ENCODE results near the gene ACP2. TPM values are rescaled to one million over a fixed set of nuclear protein-coding genes. Genes with fewer than 3 reads are reported as not detected.

The ACP2 gene
- total RNA-seq, 2 experiments from 2014 or later, result 16.8 to 17.2 TPM

- H3K27me3 ChIP-seq (ENCODE audit: control insufficient read depth in 1 of 2, insufficient read depth in 2 of 2, low read length in 2 of 2), result no peaks in the 10 kb centered on the region
- H3K4me3 ChIP-seq (ENCODE audit: low read length), result no peak within 1 kb of the TSS
- Mint-ChIP-seq H3K4me3 (no peak within 1 kb of the TSS), H3K27me3 (no peaks in the 10 kb centered on the region), H3K27ac (no peak within 1 kb of the TSS), H3K9me3 (no peaks in the 10 kb centered on the region), H3K4me1 (ENCODE audit: low read depth) (peaks cover 12% of the 10 kb centered on the region), H3K36me3 (ENCODE audit: low read depth) (no peaks in the 10 kb centered on the region)
- no peak within 1 kb of the TSS for H3K27ac ChIP-seq (ENCODE audit: low read depth in 1 of 2, low read length in 2 of 2)
- DNase-seq (peak in 2 of 14 experiments; percentile 29 to 33), ATAC-seq (ENCODE audit: poor library complexity) (no peak)
- ChIA-PET POLR2A (interaction anchor here (0.7 to 2.7 kb wide), 4 partner anchors 9 to 80 kb away, joined by 4 to 19 read pairs (median 10); partner anchors contain the start of genes ACP2, ARFGAP2 and DDB2), CTCF (interaction anchor here (2.0 kb wide), 1 partner anchor 23 kb away, joined by 8 read pairs; no protein-coding TSS in a partner anchor)
- no peaks in the 10 kb centered on the region for H3K9me3 ChIP-seq (ENCODE audit: control insufficient read depth in 1 of 2, insufficient read depth in 1 of 2, low read length in 2 of 2)
- TF ChIP-seq CTCF (IDR thresholded peaks at IDR 0.05), result no peak
- no peaks in the 10 kb centered on the region for H3K36me3 ChIP-seq (ENCODE audit: insufficient read depth, low read length)
- intact Hi-C loops (cut with DNase I, micrococcal nuclease), result no loop called here
- H3K4me1 ChIP-seq (ENCODE audit: insufficient read depth, low read length), result peaks cover 17% of the 10 kb centered on the region
Observed at GRCh38 chr11:47257517-47258316, 9.1 kb upstream of the ACP2 start, which contains the start of gene NR1H3. TSS of gene NR1H3 (plus strand) at chr11:47257996. CDS start at chr11:47259217, 1,221 bp downstream.

GRCh38 chr11:47257177-47257516 lies 8.5 kb upstream of the ACP2 start:
- Histone ChIP-seq H3K4me1 (ENCODE audit: insufficient read depth, low read length) (peaks cover 17% of the 10 kb centered on the region), H3K4me3 (ENCODE audit: low read length) (no peak overlapping the region), H3K27me3 (ENCODE audit: control insufficient read depth in 1 of 2, insufficient read depth in 2 of 2, low read length in 2 of 2) (no peaks in the 10 kb centered on the region), H3K27ac (ENCODE audit: low read depth in 1 of 2, low read length in 2 of 2) (no peak overlapping the region), H3K9me3 (ENCODE audit: control insufficient read depth in 1 of 2, insufficient read depth in 1 of 2, low read length in 2 of 2) (no peaks in the 10 kb centered on the region), H3K36me3 (ENCODE audit: insufficient read depth, low read length) (no peaks in the 10 kb centered on the region)
- Mint-ChIP-seq H3K36me3 (ENCODE audit: low read depth) (no peaks in the 10 kb centered on the region), H3K27ac (no peak overlapping the region), H3K4me3 (no peak overlapping the region), H3K4me1 (ENCODE audit: low read depth) (peaks cover 12% of the 10 kb centered on the region), H3K27me3 (no peaks in the 10 kb centered on the region), H3K9me3 (no peaks in the 10 kb centered on the region)
- ChIA-PET POLR2A (interaction anchor here (0.7 kb wide), 1 partner anchor 11 kb away, joined by 4 read pairs; no protein-coding TSS in a partner anchor), CTCF (no interaction called here)
- intact Hi-C loops (cut with DNase I, micrococcal nuclease), result no loop called here
- DNase-seq, result no peak
- TF ChIP-seq CTCF (IDR thresholded peaks at IDR 0.05), result no peak
- no peak for ATAC-seq (ENCODE audit: poor library complexity)

- Histone ChIP-seq H3K27me3 (ENCODE audit: control insufficient read depth in 1 of 2, insufficient read depth in 2 of 2, low read length in 2 of 2) (no peaks in the 10 kb centered on the region), H3K27ac (ENCODE audit: low read depth in 1 of 2, low read length in 2 of 2) (no peak overlapping the region), H3K36me3 (ENCODE audit: insufficient read depth, low read length) (no peaks in the 10 kb centered on the region), H3K4me3 (ENCODE audit: low read length) (no peak overlapping the region), H3K9me3 (ENCODE audit: control insufficient read depth in 1 of 2, insufficient read depth in 1 of 2, low read length in 2 of 2) (no peaks in the 10 kb centered on the region), H3K4me1 (ENCODE audit: insufficient read depth, low read length) (peaks cover 17% of the 10 kb centered on the region)
- H3K36me3 Mint-ChIP-seq (ENCODE audit: low read depth), result no peaks in the 10 kb centered on the region
- ChIA-PET CTCF (no interaction called here), POLR2A (no interaction called here)
- H3K4me1 Mint-ChIP-seq (ENCODE audit: low read depth), result peaks cover 12% of the 10 kb centered on the region
- ATAC-seq (ENCODE audit: poor library complexity) (no peak), DNase-seq (no peak)
- no peak overlapping the region for H3K4me3 Mint-ChIP-seq
- no peak overlapping the region for H3K27ac Mint-ChIP-seq
- H3K9me3 Mint-ChIP-seq, result no peaks in the 10 kb centered on the region
- TF ChIP-seq CTCF (IDR thresholded peaks at IDR 0.05), result no peak
- intact Hi-C loops (cut with DNase I, micrococcal nuclease), result no loop called here
- H3K27me3 Mint-ChIP-seq, result no peaks in the 10 kb centered on the region
Observed at GRCh38 chr11:47256374-47256773, 7.8 kb upstream of the ACP2 start.
